Measurements from ENCODE around the gene CELSR1. TPM values are rescaled to one million over a fixed set of nuclear protein-coding genes. Genes with fewer than 3 reads are reported as not detected.

CELSR1 gene
- total RNA-seq, 2 experiments from 2014 or later = 3.7 to 5.2 TPM

GRCh38 chr22:46572911-46573780 lies 35.7 kb upstream of the CELSR1 start:
- ChIA-PET CTCF (ENCODE audit: unreplicated experiment) (no interaction called here), POLR2A (no interaction called here)
- Histone ChIP-seq H3K4me2 (ENCODE audit: low read length) (no peak overlapping the region), H3K36me3 (ENCODE audit: insufficient read depth, low read length) (no peaks in the 10 kb centered on the region), H3K9me2 (ENCODE audit: insufficient read depth, low read length) (no peaks in the 10 kb centered on the region), H3K9me3 (ENCODE audit: low read length) (peaks cover 6% of the 10 kb centered on the region; the same call in 1 of the 2 replicates), H4K20me1 (ENCODE audit: insufficient read depth, low read length) (no peaks in the 10 kb centered on the region), H3K27ac (ENCODE audit: low read depth, low read length, poor library complexity, severe bottlenecking) (no peak overlapping the region), H3K4me1 (ENCODE audit: insufficient read depth, low read length, poor library complexity, severe bottlenecking) (peaks cover 17% of the 10 kb centered on the region), H3K4me3 (ENCODE audit: low read depth, low read length, poor library complexity, severe bottlenecking) (no peak overlapping the region), H2AFZ (ENCODE audit: low read length) (no peak overlapping the region), H3K79me2 (ENCODE audit: insufficient read depth, low read depth, low read length) (no peaks in the 10 kb centered on the region)
- intact Hi-C loops (cut with micrococcal nuclease; ENCODE audit: unreplicated experiment) = no loop called here
- no peak for TF ChIP-seq EZH2phosphoT487 (IDR thresholded peaks at IDR 0.05; ENCODE audit: borderline replicate concordance, low read depth, low read length)
- no peak for TF ChIP-seq CTCF (conservative IDR thresholded peaks at IDR 0.05; ENCODE audit: low read length)
- no peak for DNase-seq (ENCODE audit: low spot score)
- no TSS peak for BruUV-seq (replicated peaks)

DNA sequence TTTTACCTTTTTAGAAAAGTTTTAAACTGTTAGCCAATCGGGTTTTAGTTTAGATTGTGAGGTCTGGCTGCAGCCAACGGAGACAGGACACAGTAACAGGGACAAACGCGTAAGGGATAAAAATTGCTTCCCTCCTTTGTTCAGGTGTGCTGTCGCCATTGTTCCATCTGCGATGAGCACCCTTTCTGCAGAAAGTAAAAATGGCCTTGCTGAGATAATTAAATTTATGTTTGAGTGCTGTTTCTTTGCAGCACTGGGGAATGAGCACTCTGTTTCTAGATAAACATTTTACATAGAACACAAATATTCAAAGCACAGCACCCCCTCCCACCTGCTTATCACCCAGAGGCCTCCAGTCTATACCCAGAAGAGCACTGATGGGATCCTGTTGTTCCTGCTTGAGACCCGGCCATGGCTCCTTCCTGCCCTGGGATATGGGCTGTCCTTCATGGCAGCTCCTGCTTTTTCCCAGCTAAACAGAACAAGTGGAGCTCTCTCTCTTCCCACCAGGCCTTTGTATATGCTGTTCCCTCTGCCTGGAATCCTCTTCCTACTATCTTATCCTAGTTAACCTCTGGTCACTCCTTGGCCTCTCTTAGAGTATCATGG lies 34.3 kb upstream of the CELSR1 start:
- Histone ChIP-seq H3K27ac (ENCODE audit: low read depth, low read length, poor library complexity, severe bottlenecking) (no peak overlapping the region), H4K20me1 (ENCODE audit: insufficient read depth, low read length) (no peaks in the 10 kb centered on the region), H3K79me2 (ENCODE audit: insufficient read depth, low read depth, low read length) (no peaks in the 10 kb centered on the region), H3K4me2 (ENCODE audit: low read length) (no peak overlapping the region), H3K4me3 (ENCODE audit: low read depth, low read length, poor library complexity, severe bottlenecking) (no peak overlapping the region), H3K9me2 (ENCODE audit: insufficient read depth, low read length) (no peaks in the 10 kb centered on the region), H3K36me3 (ENCODE audit: insufficient read depth, low read length) (no peaks in the 10 kb centered on the region), H2AFZ (ENCODE audit: low read length) (no peak overlapping the region), H3K4me1 (ENCODE audit: insufficient read depth, low read length, poor library complexity, severe bottlenecking) (peaks cover 10% of the 10 kb centered on the region), H3K9me3 (ENCODE audit: low read length) (peaks cover 13% of the 10 kb centered on the region; the same call in 1 of the 2 replicates)
- TF ChIP-seq CTCF (conservative IDR thresholded peaks at IDR 0.05; ENCODE audit: low read length) (no peak), EZH2phosphoT487 (IDR thresholded peaks at IDR 0.05; ENCODE audit: borderline replicate concordance, low read depth, low read length) (no peak)
- no TSS peak for BruUV-seq (replicated peaks)
- no peak for DNase-seq (ENCODE audit: low spot score)
- CTCF ChIA-PET (ENCODE audit: unreplicated experiment) = no interaction called here
- POLR2A ChIA-PET = no interaction called here
- intact Hi-C loops (cut with micrococcal nuclease; ENCODE audit: unreplicated experiment) = no loop called here

Data from OCI-LY7 (cell line).